Ovary (tissue), 9 donors: ENCODE measurements around the gene ZBTB2. TPM values are rescaled to one million over a fixed set of nuclear protein-coding genes. Genes with fewer than 3 reads are reported as not detected.

Experiments used
- DNase-seq, 5 donors: peaks; one replicate each; pipeline ENCODE4 v3.0.0-alpha.2; 2019 to 2020
- H3K27ac ChIP-seq, 2 donors: fragments of 200-600 bp; one replicate each; pipeline versions ENCODE4 v1.5.1 to v1.8.0; 2019 to 2022
- H3K27me3 ChIP-seq: fragments of 200-600 bp; one replicate; pipeline ENCODE4 v1.8.0; 2022
- H3K36me3 ChIP-seq: fragments of 200-600 bp; sonication (generic); one replicate; pipeline ENCODE4 v1.5.1; 2019
- H3K4me1 ChIP-seq: one replicate; pipeline ENCODE4 v1.8.1; 2013; ENCODE audit warnings: mild to moderate bottlenecking, moderate library complexity; ENCODE audit not compliant: insufficient read depth
- H3K4me3 ChIP-seq: fragments of 200-600 bp; sonication (generic); one replicate; pipeline ENCODE4 v1.5.1; 2017
- H3K9me3 ChIP-seq, 2 donors: fragments of 200-600 bp in 1 of 2; sonication (generic) in 1 of 2; one replicate each; pipeline versions ENCODE4 v1.5.1 to v1.8.1; 2013 to 2019; ENCODE audit warnings: mild to moderate bottlenecking in 1 of 2, moderate library complexity in 1 of 2
- EP300 ChIP-seq: sonication (generic); formaldehyde crosslinking; IDR thresholded peaks from one replicate; pipeline ENCODE4 v1.6.1; 2017; ENCODE audit warnings: antibody characterized with exemption
- POLR2A ChIP-seq: fragments of 450-650 bp; IDR thresholded peaks from one replicate; pipeline ENCODE4 v1.6.1; 2017; ENCODE audit warnings: antibody characterized with exemption, mild to moderate bottlenecking, moderate library complexity
- WGBS, 3 donors: extraction: QIAGEN DNeasy Blood & Tissue Kit in 1 of 3; methylation state at CpG; one replicate each; pipeline versions ENCODE4 v1.1.5 to v1.1.7; 2013 to 2017; 5-methylcytosine and 5-hydroxymethylcytosine counted together
- intact Hi-C, 4 donors: fragments of 100-400 bp; cut with DNase I; formaldehyde crosslinking; loops; one replicate each; pipeline versions ENCODE4 v1.11.0 to v1.15.1; 2022 to 2023
- polyA plus RNA-seq, 2 donors: library from polyadenylated mRNA; stranded (reverse); fragments of 200-250 nt in 1 of 2; fragments of 350-450 nt in 1 of 2; fragmentation: Illumina TruSeq in 1 of 2; extraction: RNeasy Lipid Tissue Mini Kit (QIAGEN cat#74804) in 1 of 2; gene quantifications; one replicate each; pipeline ENCODE4 v1.2.3, GENCODE V29; 2013 to 2014
- total RNA-seq, 7 donors: library from RNA; depleted of rRNA in 2 of 7; stranded (reverse); fragments of >200 nt in 2 of 7; fragmentation: NEBNext Ultra II Directional in 3 of 7; extraction: Animal tissue kit (Norgen Biotek cat#: 25700) in 3 of 7; gene quantifications; one replicate each; pipeline versions ENCODE4 v1.1.0 to v1.2.4, GENCODE V29; 2016 to 2023
- TF ChIP-seq, protein P1 (sequence below), 3 donors: fragments of 450-650 bp in 2 of 3; fragments of 200-600 bp in 1 of 3; IDR thresholded peaks; one replicate each; pipeline versions ENCODE4 v1.5.1 to v1.8.0; 2016 to 2022; ENCODE audit warnings: antibody characterized with exemption in 3 of 3, mild to moderate bottlenecking in 1 of 3
- donor health status: DM: no; HTN: no; CAD: no; lungs with moderate emphysema.
- donor health status: DM: no; HTN: no; CAD: no.
- donor health status: Bipolar disorder and iron deficiency.
- donor health status: DM: yes; HTN: yes; CAD: no.
- donor health status: DM: no; HTN: no; CAD: no.
- donor health status: DM: yes; HTN: yes; CAD: no.

Gene ZBTB2
- total and polyA plus RNA-seq, 9 donors, result 8.8 to 31.2 (median 18.3) TPM

DNA sequence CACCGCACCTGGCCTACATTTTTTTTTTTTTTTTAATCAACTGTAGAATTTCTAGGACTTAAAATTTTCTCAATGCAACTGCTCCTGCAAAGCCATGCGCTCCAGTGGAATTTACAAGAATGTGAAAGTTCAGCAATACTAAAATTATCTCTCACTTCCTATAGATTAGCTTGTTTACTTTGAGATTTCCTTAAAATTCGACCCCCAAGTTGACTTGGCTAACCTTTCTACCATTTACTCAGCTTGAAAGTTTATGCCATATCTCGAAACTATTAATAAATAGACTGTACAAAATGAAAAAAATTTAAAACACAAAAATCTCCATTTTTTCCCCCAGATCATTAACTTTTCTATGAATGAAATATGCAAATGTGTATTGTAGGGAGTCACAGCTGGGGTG is 64.3 kb downstream of the ZBTB2 start:
- Histone ChIP-seq H3K9me3 (no peaks in the 10 kb centered on the region), H3K4me1 (peaks cover 9% of the 10 kb centered on the region), H3K4me3 (no peak overlapping the region), H3K27me3 (no peaks in the 10 kb centered on the region), H3K36me3 (no peaks in the 10 kb centered on the region), H3K27ac (no peak overlapping the region)
- WGBS, 3 donors, result 38 to 65% (median 40%) methylated on average over 4 of the region's 4 CpGs
- no peak for DNase-seq
- TF ChIP-seq, protein P1, sequence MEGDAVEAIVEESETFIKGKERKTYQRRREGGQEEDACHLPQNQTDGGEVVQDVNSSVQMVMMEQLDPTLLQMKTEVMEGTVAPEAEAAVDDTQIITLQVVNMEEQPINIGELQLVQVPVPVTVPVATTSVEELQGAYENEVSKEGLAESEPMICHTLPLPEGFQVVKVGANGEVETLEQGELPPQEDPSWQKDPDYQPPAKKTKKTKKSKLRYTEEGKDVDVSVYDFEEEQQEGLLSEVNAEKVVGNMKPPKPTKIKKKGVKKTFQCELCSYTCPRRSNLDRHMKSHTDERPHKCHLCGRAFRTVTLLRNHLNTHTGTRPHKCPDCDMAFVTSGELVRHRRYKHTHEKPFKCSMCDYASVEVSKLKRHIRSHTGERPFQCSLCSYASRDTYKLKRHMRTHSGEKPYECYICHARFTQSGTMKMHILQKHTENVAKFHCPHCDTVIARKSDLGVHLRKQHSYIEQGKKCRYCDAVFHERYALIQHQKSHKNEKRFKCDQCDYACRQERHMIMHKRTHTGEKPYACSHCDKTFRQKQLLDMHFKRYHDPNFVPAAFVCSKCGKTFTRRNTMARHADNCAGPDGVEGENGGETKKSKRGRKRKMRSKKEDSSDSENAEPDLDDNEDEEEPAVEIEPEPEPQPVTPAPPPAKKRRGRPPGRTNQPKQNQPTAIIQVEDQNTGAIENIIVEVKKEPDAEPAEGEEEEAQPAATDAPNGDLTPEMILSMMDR (IDR thresholded peaks at IDR 0.05), result no peak
- TF ChIP-seq POLR2A (no peak), EP300 (no peak)
- intact Hi-C loops, result no loop called here

DNA sequence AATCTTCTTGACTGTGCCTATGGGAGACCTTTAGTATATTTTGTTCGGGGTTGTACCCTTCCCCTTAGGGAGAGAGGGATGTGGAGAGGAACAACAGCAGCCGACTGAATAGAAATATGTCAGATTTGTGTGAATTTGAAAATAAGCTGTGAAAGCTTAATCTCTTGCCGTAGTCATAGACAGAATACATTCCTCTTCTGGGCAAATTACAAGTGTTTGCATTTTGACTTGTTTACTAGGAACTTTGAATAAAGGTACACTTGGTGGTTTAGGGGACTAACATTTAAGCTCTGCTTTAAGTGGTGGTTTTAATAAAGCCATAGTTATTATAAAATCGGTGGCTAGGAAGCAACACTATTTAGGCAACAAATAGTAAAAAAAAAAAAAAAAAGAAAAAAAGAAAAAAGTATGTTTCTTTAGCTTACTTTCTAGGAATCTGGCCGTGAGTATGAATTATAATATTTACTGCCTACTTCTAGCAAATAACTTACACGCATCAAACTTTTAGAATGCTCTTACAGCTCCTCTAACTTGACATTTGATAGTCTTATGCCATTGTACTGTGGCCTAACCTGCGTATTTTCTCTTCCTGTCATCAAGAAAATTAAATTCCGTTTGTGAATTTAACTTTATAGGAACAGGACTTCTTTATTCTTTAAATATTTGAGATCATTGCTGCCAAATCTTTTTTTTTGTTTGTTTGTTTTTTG is 65.1 kb downstream of the ZBTB2 start:
- no peak for DNase-seq
- Histone ChIP-seq H3K27me3 (no peaks in the 10 kb centered on the region), H3K27ac (peak overlapping the region; percentile 23 to 70), H3K4me3 (peak overlapping the region; percentile 58), H3K36me3 (no peaks in the 10 kb centered on the region), H3K4me1 (peaks cover 9% of the 10 kb centered on the region), H3K9me3 (no peaks in the 10 kb centered on the region)
- 26 to 36% (median 27%) methylated on average over 8 of the region's 8 CpGs for whole genome bisulfite sequencing, 3 donors
- no peak for TF ChIP-seq EP300
- TF ChIP-seq POLR2A, result no peak
- TF ChIP-seq, protein P1 (IDR thresholded peaks at IDR 0.05), result no peak
- intact Hi-C loops, result no loop called here

DNA sequence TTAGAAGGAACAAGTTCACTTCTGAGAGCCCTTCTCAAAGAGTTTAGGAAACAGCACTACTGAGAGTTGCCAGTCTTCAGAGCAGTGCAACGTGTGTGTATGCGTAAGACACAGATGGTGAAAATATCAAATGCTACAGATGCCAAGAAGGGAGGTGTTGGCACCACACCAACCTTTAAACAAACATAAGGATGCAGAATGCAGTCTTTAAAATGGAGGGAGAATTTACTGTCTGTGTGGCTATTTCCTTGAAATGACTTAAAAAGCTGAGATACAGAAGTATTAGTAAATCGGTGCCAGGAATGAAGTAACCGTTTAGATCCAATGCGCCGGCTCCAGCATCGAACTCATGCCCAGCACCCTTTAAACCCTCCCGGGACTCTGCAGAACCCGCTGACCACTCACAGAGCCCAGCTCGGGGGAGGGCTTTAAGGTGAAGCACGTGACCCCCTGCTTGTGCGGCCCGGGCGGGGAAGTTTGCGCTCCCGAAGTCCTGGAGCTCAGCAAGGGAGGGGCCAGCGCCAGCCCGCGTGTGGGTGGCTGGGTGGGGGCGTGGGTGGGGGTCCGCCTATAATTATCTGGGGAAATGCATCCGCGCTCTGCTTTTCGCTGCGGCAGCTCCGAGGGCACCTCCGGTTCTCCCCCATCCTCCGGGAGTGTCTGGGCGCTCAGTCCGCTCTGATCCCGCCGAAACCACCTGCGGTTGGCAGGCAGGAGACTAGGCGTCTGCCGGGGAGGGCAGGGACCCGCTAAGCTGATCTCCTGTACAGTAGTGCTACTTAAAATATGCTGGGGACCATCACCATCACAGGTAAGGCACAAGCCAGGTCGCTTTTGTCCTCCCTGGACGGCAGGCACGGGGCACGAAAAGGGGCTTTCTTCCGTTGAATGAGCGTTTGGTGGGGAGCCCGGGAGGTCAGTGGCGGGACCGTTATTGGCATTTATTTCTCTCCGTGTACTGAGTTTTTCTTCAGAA is 66.0 kb downstream of the ZBTB2 start:
- H3K4me3 ChIP-seq, result peak overlapping the region; percentile 58
- H3K4me1 ChIP-seq, result peaks cover 8% of the 10 kb centered on the region
- H3K9me3 ChIP-seq, result no peaks in the 10 kb centered on the region
- WGBS, 3 donors, result 1% methylated on average over 37 to 46 of the region's 46 CpGs
- TF ChIP-seq EP300 (no peak), POLR2A (no peak)
- TF ChIP-seq, protein P1 (IDR thresholded peaks at IDR 0.05), result no peak
- DNase-seq, result peak; percentile 70 to 86 (median 82)
- intact Hi-C loops, result loop anchor here in 2 of 4 donors (2.0 kb wide), 2 partner anchors 85 to 311 kb away; no protein-coding TSS in a partner anchor
- no peaks in the 10 kb centered on the region for H3K27me3 ChIP-seq
- no peaks in the 10 kb centered on the region for H3K36me3 ChIP-seq
- H3K27ac ChIP-seq, result peak overlapping the region; percentile 23 to 70

DNA sequence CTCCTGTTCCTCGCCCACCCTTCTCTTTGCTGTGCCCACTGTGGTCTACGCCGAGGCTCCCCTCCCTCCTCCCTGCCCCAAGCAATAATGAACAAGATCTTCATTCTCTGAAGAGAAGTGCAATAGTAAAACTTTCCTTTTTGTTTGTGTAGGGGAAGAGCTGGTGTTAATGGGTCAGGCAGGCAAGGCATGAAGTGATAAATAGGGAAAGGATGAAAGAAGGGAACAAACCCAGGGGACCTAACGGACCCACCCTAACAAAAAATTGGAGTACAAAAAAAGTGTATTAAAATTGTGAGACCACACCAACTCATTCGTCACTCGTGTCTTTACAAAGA is 66.9 kb downstream of the ZBTB2 start:
- Histone ChIP-seq H3K27ac (peak overlapping the region in 1 of 2 donors; percentile 64), H3K9me3 (no peaks in the 10 kb centered on the region), H3K27me3 (no peaks in the 10 kb centered on the region), H3K36me3 (no peaks in the 10 kb centered on the region), H3K4me1 (peaks cover 8% of the 10 kb centered on the region), H3K4me3 (no peak overlapping the region)
- intact Hi-C loops, result loop anchor here (2.0 to 5.0 kb wide), 5 partner anchors 84 to 432 kb away; no protein-coding TSS in a partner anchor
- no peak for DNase-seq
- no peak for TF ChIP-seq POLR2A
- TF ChIP-seq, protein P1 (IDR thresholded peaks at IDR 0.05), result no peak
- TF ChIP-seq EP300, result no peak
- 29 to 32% (median 31%) methylated on average over 6 of the region's 6 CpGs for WGBS, 3 donors
